Measurements from ENCODE around the gene CYREN. TPM values are rescaled to one million over a fixed set of nuclear protein-coding genes. Genes with fewer than 3 reads are reported as not detected.

CYREN gene
- total and polyA plus RNA-seq, 2 of the 13 experiments (the other 11 are each of a cell fraction or from before 2014, with no cell fraction given): 20.7 to 60.7 TPM

GRCh38 chr7:135143885-135144668, 26.4 kb downstream of the CYREN start (continued):
- TF ChIP-seq ZNF142 (CRISPR knock-in tag; IDR thresholded peaks at IDR 0.05) (no peak), NFYB (CRISPR knock-in tag; IDR thresholded peaks at IDR 0.05) (no peak)

GRCh38 chr7:135129579-135129978, 40.9 kb downstream of the CYREN start:
- H3K9ac ChIP-seq (ENCODE audit: insufficient read depth, low read depth, low read length): no peak overlapping the region
- peaks cover 11% of the 10 kb centered on the region; the same call in 1 of the 2 replicates for H3K9me3 ChIP-seq (ENCODE audit: low read length)
- POLR2A ChIA-PET: no interaction called here
- no peaks in the 10 kb centered on the region for H4K20me1 ChIP-seq (ENCODE audit: insufficient read depth, low read length)
- no peak for ATAC-seq
- no peaks in the 10 kb centered on the region for H3K27me3 ChIP-seq (ENCODE audit: control insufficient read depth in 1 of 2, insufficient read depth in 2 of 2, low read length in 2 of 2)
- no TSS peak for BruUV-seq (replicated peaks)
- H3K79me2 ChIP-seq (ENCODE audit: insufficient read depth, low read length): no peaks in the 10 kb centered on the region
- 0 out of 2 replicates have a peak, but pooled peaks cover 6% of the 10 kb centered on the region for H3K4me1 ChIP-seq (ENCODE audit: insufficient read depth, low read length)
- no peaks in the 10 kb centered on the region for H3K36me3 ChIP-seq (replicated peaks in 1 of 2; ENCODE audit: control insufficient read depth in 1 of 2, insufficient read depth in 2 of 2, low read length in 2 of 2)
- in situ Hi-C loops (cut with HindIII; ENCODE audit: extremely low pct_ligation_motif_present, low pct_unique_long_range_greater_than_20kb): no loop called here
- FAIRE-seq: no peak
- no peak overlapping the region for H3K27ac ChIP-seq (ENCODE audit: extremely low read length, insufficient read depth, low read length)
- CTCF ChIA-PET (ENCODE audit: low intra/inter-chr PET ratio, low total read pairs): no interaction called here
- intact Hi-C loops (cut with micrococcal nuclease; ENCODE audit: unreplicated experiment): no loop called here
- H3K4me2 ChIP-seq (ENCODE audit: low read depth, low read length): no peak overlapping the region
- no peak overlapping the region for H2AFZ ChIP-seq (ENCODE audit: low read length)
- H3K4me3 ChIP-seq (replicated peaks in 1 of 3; ENCODE audit: insufficient read depth in 1 of 3, low read depth in 2 of 3, low read length in 3 of 3): no peak overlapping the region
- DNase-seq (ENCODE audit: low spot score): no peak
- TF ChIP-seq, protein P1, sequence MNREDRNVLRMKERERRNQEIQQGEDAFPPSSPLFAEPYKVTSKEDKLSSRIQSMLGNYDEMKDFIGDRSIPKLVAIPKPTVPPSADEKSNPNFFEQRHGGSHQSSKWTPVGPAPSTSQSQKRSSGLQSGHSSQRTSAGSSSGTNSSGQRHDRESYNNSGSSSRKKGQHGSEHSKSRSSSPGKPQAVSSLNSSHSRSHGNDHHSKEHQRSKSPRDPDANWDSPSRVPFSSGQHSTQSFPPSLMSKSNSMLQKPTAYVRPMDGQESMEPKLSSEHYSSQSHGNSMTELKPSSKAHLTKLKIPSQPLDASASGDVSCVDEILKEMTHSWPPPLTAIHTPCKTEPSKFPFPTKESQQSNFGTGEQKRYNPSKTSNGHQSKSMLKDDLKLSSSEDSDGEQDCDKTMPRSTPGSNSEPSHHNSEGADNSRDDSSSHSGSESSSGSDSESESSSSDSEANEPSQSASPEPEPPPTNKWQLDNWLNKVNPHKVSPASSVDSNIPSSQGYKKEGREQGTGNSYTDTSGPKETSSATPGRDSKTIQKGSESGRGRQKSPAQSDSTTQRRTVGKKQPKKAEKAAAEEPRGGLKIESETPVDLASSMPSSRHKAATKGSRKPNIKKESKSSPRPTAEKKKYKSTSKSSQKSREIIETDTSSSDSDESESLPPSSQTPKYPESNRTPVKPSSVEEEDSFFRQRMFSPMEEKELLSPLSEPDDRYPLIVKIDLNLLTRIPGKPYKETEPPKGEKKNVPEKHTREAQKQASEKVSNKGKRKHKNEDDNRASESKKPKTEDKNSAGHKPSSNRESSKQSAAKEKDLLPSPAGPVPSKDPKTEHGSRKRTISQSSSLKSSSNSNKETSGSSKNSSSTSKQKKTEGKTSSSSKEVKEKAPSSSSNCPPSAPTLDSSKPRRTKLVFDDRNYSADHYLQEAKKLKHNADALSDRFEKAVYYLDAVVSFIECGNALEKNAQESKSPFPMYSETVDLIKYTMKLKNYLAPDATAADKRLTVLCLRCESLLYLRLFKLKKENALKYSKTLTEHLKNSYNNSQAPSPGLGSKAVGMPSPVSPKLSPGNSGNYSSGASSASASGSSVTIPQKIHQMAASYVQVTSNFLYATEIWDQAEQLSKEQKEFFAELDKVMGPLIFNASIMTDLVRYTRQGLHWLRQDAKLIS (CRISPR knock-in tag; IDR thresholded peaks at IDR 0.05): no peak
- TF ChIP-seq HIVEP1 (CRISPR knock-in tag; IDR thresholded peaks at IDR 0.05): no peak
- no peak for TF ChIP-seq ZNF772 (CRISPR knock-in tag; IDR thresholded peaks at IDR 0.05)
- TF ChIP-seq HOXA9 (CRISPR knock-in tag; IDR thresholded peaks at IDR 0.05; ENCODE audit: borderline replicate concordance): no peak
